Adipose tissue (tissue), 3 donors: ENCODE data around the gene ADAMTSL2. TPM values are rescaled to one million over a fixed set of nuclear protein-coding genes. Genes with fewer than 3 reads are reported as not detected.

Experiments used
- H3K27ac ChIP-seq: one replicate; pipeline ENCODE4 v1.5.1; 2013; ENCODE audit warnings: low read depth, low read length
- WGBS, 3 donors: extraction: QIAGEN DNeasy Blood & Tissue Kit; methylation state at CpG; one replicate each; pipeline ENCODE4 v1.1.7; 2013; 5-methylcytosine and 5-hydroxymethylcytosine counted together
- polyA plus RNA-seq, 3 donors: library from polyadenylated mRNA; stranded (reverse); fragments of 200-250 nt; gene quantifications; one replicate each; pipeline ENCODE4 v1.2.3, GENCODE V29; 2013
- donor health status: healthy with polysubstance abuse.
- donor health status: Bipolar disorder and iron deficiency.
- donor health status: healthy.

The ADAMTSL2 gene
- polyA plus RNA-seq, 3 donors: 2.0 to 2.7 (median 2.2) TPM

DNA sequence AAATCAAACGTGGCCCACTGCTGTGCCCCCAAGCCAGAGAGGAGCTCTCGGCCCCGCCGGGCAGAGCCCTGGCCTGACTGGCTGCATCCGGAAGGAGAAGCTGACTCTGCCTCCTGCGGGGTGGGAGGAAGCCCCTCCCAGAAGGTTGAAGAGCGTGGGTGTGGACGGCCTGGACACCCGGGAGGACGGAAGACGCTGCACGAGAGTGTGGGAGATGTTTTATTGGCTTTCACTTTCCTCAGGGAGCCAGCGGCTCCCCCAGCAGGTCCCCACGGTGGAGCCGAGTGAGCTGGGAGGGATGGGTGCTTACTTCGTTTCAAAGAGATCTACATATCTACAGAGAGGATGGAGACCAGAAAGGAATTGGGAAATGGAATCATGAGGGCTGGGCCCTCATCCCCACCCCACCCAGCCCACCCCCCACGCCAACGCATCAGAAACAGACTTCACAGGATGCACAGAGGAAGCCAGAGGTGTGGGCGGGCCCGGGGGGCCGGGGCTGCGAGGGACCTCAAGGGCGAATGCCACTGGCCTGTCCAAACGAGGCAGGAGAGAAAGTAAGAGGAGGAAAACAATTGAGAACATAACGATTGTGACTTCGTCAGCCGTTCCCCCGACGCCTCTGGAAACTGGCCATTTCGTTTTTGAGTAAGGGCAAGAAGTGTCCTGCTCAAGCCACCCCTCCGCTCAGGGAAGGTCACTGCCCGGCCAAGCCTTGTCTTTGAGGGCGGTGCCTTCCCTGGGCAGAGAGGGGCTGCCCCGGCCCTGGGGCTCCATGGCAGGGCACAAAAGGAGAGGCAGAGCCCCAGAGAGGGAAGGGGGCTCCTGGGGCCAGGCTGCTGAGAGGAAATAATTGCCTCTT is 42.6 kb downstream of the ADAMTSL2 start:
- WGBS, 3 donors: 26 to 41% (median 26%) methylated on average over 34 of the region's 34 CpGs
- H3K27ac ChIP-seq: no peak overlapping the region

DNA sequence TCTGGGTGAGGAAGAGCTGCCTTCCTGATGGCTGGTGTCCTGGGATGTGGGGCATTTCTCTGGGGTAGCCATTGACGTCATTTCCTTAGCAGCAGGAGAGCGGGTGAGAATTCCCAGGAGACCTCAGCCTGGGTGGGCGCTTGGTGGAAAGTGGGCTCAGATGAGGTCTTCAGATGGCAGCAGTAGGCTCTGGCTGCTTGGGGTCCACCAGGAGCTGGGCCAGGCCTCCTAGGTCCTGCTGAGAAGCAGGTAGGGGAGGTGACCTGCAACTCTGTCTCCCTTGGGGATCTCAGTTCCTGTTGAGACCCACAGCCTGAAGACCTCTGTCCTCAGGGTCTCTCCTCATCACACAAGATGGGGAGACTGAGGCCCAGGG is 43.2 kb downstream of the ADAMTSL2 start:
- H3K27ac ChIP-seq: no peak overlapping the region
- 67 to 91% (median 75%) methylated on average over 3 of the region's 3 CpGs for WGBS, 3 donors

DNA sequence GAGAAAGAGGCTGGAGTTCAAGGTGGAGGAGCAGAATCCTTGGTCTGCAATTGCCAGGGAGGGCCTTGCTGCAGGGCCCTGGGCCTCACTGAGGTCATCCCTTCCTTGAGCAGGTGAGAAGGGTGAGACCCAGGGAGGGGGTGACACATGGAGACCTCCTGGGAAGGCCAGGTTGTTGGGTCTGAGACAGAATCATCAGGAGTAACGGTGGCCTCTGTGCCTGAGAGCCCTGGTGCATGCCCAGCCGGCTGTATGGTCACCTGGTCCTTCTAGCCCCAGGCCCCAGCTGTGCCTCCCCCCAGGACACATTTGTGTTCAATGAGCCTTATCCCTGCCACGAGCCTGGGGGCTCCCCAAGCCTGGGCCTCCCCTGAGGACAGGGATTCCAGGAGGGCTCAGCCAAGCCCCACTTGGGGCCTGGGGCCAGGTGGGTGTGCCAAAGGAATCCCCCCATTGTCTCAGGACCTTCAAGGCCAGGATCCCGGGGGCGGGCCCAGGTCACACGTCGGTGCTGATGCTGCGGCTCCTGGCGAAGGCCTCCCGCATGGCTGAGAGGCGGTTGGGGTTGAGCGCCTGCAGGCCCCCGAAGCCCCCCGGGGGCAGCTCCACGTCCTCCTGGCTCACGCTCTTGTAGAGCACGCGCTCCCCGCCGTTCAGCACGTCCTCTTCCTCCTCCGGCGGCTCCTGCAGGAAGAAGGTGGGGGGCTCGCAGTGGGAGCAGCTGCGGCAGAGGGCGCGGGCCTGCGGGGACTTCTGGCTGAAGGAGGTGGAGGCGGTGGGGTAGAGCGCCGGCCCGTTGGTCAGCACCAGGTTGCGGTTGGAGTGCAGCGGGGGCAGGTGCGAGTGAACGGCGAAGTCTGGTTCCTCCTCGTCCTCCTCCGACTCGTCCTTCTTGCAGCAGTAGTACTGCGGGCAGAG is 44.3 kb downstream of the ADAMTSL2 start:
- H3K27ac ChIP-seq: no peak overlapping the region
- 36 to 52% (median 42%) methylated on average over 34 to 41 of the region's 41 CpGs for WGBS, 3 donors

DNA sequence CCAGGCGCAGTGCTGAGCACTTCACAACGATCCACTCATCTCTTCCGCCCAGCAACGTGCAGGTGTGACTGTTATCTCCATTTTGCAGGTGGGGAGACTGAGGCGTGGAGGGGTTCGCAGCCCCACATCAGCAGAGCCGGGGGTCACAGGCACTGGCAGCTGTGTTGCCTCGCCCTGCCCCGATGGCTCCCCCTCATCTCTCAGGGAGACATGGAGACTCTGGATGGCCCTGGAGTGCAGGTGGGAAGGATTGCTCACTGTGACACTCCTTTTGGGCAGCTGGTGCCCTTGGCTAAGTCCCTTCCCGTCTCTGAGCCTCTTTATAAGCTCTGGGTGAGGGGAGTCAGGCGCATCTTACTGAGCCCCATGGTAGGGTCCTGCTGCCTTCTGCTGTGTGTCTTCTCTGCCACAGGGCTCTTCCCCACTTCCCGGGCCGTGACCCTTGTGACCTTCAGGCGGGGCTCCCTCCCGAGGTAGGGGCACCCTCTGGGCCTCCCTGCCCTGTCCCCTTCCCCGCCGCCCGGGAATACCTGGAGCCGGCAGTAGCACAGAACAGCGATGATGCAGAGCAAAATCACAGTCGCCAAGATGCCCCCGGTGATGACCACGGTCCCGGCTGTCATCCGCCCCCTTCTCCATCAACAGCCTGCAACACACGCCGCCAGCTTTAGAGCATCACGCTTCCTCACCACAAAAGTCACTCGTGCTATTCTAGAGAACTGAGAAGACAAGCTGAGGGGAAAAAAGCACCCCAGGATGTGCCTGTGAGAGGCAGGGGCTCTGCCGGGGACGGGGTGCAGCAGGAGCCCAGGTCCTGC is 45.3 kb downstream of the ADAMTSL2 start:
- WGBS, 3 donors: 73 to 82% (median 74%) methylated on average over 31 of the region's 31 CpGs

DNA sequence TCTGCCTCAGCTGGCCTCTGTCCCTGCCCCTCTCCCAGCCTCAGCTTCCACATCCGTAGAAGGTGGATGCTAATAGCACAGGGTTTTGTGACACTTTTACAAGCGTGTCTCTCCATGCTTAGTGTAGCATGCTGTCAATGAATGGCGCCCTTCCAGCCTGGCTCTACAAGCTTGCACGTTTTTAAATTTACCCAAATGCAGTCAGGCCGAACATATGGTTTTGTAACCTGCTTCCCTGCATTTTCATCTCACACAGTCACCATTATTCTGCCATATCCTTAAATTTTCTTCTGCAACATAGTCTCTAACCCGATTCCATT is 45.9 kb downstream of the ADAMTSL2 start:
- 63 to 79% (median 77%) methylated on average over 6 of the region's 6 CpGs for WGBS, 3 donors
- no peak overlapping the region for H3K27ac ChIP-seq

More for the DNA sequence above, 45.3 kb downstream of the ADAMTSL2 start:
- H3K27ac ChIP-seq: no peak overlapping the region

DNA sequence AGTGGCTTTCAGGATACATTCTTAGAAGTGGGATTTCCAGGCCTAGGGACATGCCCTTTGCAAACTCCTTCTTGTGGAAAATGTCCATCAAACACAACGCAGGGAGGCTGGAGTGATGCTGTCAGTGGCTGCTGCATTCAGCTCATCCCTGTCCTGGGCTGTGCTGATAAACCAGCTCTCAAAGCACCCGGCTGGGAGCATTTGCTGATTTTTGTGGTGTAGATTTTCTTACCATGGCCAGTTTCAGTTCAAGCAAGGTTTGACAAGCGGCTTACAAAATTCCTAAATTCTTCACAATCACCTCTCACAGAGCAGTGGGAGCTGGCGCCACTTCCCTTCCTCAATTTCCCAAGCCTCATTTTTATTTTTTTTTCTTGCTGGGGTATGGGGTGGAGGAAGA is 46.5 kb downstream of the ADAMTSL2 start:
- whole genome bisulfite sequencing, 3 donors: 72 to 84% (median 78%) methylated on average over 4 of the region's 4 CpGs

DNA sequence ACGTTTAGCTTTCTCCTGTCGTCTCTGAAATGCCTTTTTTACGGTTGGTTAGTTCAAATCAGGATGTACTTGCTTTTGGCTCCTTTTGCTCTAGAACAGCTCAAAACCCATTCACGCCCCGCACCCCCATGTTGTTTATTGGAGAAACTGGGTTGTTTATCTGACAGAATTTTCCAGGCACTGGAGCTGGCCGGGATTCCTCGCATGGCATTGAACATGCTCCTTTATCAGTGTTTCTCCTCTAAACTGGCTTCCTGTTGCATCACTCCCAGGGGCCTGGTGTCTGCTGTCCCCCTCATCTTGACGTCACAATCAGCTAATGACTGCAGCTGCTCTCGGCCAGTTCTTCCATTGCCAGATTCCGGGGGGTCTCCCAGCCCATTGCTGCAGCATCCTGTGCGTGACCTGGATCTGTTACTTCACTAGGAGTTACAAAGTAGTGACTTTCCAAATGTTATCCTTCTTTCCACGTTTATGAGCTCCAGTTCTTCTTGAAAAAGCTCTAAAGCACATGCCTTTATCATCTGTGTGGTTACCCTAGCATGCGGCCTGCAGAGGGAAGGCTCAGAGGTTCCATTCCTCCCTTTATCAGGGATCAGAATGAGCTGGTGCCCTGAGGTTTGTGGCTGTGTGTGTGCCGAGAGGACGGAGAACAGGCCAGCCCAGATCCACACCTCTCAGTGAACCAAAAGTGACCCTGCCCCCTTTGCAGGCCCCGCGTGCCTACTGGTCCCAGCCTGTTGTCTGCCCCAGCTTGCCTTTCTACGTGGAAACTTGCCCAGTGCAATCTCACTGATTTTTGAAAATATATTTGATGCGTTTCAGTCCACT is 47.2 kb downstream of the ADAMTSL2 start:
- 73 to 79% (median 78%) methylated on average over 19 of the region's 19 CpGs for WGBS, 3 donors
- H3K27ac ChIP-seq: no peak overlapping the region

More for the DNA sequence above, 46.5 kb downstream of the ADAMTSL2 start:
- H3K27ac ChIP-seq: no peak overlapping the region

DNA sequence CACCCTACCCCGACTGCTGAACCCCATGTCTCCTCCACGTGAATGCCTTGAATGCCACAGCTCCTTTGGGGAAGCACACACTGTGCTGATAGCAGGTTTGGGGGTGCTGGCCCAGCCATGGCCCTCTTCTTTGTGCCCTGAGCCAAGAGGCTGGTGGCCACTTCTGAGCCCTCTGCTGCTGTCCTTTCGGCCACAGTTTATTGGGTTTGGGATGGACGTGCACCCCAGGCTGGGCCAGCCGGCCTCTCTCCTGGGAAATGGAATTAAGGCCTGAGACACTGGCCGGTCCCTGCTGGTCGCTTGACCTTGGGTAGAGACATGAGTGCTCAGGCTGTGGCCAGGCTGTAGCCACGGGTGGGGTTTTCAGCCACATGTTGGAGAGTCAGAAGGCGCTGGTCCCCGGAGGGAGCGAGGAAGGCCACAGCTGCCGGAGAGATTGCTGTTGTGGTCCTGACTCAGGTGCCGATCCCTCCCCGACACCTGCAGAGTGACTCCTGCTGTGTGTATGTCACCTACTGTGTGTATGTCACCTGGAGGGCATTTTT is 48.1 kb downstream of the ADAMTSL2 start:
- H3K27ac ChIP-seq: no peak overlapping the region
- WGBS, 3 donors: 82 to 95% (median 89%) methylated on average over 14 of the region's 14 CpGs

DNA sequence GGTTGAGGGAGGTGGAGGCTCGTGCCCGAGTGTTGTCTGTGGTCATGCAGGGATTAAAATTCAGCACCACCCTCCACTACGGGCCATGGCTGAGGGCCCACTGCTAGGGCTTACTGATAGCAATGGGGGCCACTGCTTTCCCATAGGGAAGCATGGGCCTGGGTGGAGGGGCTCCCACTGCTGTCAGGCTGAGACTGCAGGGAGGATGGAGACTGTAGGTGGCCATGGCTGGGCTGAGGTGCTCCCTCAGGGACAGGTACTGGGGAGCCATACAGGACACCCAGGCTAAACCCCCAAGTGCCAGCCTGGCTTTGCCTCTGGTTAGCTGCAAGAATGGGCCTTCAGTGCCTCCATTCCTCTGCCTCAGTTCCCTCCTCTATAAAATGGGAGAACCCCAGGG is 48.6 kb downstream of the ADAMTSL2 start:
- no peak overlapping the region for H3K27ac ChIP-seq
- WGBS, 3 donors: 88 to 91% (median 91%) methylated on average over 3 of the region's 3 CpGs

DNA sequence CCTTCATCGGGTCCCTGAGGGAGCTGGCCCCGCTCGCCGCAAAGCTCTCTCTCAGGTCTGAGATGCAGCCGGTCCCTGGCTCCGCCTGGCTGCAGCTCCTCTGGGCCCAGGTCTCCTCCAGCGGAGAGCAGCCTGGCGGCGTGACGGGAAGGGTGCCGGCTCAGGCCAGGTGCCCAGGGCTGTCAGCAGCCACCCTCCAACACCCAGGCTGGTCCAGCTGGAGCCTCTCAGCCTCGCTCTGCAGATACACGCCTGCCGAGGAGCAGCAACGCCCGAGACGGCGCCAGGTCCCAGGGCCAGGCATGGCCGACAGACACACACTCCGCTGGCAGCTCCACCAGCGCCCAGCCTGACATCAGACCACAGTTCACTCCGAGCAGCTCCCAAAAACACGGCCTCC is 49.1 kb downstream of the ADAMTSL2 start:
- no peak overlapping the region for H3K27ac ChIP-seq
- WGBS, 3 donors: 75 to 92% (median 92%) methylated on average over 23 of the region's 23 CpGs

DNA sequence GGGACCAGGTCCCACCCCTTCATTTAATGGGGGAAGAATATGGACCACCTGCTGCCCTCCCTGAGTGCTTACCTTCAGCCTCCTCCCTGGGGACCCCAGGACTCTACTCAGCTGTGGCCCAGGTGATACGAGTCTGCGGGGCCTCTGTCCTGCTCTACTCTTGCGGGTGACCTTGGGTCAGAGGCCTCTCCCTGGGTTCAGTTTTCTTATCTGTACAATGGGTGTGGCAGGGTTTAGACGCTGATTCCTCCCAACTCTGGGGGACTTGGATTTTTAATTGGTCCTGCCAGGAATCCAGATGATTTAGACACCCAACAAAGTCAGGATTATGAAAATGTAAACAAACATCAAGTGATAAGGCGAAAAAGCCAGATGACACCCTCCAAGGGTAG is 49.7 kb downstream of the ADAMTSL2 start:
- WGBS, 3 donors: 39 to 70% (median 65%) methylated on average over 5 of the region's 5 CpGs
- no peak overlapping the region for H3K27ac ChIP-seq

DNA sequence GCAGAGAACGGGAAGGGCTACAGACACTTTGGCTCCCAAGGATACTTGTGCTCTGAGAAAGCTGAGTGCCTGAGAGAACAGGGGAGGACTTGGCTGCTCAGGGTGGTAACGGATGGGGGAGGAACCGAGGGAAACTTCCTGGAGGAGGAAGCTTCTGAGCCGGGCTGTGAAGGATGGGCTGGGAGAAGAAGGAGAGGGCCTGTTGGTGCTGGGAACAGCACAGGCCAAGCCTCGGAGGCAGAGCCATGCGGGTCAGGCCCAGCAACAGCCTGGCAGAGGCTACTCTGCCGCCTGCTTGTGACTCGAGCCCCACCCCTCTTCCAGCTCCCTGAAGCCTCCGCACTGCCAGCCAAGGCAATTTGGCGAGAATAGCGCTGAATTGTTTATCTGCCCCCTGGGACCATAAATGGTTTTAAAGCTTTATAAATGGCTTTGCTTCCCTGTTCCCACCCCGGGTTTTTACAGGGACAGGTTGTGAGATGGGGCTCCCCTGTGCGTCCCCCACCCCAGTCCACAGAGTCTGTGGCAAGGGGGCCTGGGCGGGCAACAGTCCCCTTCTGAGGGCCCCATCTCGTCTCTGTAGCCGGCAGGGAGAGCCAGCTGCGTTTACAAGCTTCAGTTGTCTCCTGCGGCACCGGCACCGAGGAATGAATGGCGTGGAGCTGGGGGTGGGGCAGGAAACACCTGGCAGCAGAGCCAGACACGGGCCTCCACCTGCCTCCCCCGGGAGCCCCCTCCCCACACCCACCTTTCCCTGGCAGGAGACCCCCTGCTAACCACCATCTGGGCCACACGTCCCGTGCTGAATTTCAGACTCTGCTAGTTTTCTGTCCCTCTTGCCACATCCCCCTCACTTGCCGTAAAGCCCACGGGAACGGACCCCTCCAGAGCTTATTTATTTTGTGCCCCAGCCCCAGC is 50.3 kb downstream of the ADAMTSL2 start:
- WGBS, 3 donors: 6 to 11% (median 6%) methylated on average over 28 of the region's 28 CpGs
- no peak overlapping the region for H3K27ac ChIP-seq

DNA sequence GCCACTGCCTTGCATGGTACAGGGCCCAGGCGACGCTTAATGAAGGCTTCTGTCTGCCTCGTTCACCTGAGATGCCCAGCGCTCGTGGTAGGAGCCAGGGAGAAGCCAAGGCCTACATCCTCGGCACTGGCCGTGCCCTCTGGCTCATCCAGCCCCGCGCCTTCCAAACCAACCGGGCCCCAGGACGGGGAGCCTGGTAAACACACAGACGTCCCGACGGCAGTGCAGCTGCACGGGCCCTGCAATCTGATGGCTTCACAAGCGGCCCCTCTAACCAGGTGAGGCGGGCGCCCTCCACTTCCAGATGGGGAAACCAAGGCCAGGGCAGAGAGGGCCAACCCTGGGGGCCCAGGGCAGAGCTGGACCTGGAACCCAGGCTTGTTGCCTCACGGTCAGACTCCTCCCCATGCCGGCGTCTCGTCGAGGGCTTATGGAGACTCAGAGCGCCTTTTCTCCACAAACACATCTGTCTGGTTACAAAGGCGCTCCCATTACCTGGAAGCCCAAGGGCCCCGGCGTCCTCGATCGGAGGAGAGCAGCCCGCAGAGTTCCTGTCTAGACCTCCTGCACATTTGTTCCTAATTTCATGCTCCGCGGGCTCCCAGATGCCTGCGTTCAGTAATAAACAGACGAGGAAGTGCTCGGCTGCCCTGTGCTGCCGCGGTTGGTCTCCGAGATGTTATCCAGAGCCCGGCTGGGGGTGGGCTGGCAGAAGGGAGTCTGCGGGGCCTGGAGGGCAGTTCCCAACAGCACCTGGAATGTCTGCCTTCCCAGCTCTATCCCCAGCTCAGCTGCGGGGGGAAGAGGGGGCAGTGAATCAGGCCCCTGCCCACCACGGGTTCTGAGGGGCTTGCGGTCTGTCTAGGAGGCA is 51.2 kb downstream of the ADAMTSL2 start:
- H3K27ac ChIP-seq: no peak overlapping the region
- WGBS, 3 donors: 20 to 24% (median 23%) methylated on average over 43 of the region's 43 CpGs

DNA sequence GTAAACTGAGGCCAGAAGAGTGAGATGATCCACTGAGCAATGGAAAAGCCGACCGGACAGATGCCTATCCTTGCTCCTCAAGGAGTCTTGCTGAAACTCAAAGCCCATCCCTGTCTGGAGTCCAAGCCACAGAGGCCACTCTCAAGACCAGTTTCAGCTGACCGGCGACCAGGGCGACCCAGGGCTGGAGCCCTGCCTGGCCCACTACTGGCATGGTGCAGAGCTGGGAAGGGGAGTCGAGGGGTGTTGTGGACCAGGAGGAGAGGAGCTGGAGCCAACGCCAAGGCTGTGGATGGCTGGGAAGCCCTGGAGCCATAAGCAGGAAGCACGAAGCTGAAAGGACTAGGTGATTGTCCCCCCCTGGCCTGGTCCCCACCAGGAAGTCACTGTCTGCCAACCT is 52.5 kb downstream of the ADAMTSL2 start:
- 77 to 84% (median 82%) methylated on average over 8 of the region's 8 CpGs for WGBS, 3 donors
- H3K27ac ChIP-seq: no peak overlapping the region

DNA sequence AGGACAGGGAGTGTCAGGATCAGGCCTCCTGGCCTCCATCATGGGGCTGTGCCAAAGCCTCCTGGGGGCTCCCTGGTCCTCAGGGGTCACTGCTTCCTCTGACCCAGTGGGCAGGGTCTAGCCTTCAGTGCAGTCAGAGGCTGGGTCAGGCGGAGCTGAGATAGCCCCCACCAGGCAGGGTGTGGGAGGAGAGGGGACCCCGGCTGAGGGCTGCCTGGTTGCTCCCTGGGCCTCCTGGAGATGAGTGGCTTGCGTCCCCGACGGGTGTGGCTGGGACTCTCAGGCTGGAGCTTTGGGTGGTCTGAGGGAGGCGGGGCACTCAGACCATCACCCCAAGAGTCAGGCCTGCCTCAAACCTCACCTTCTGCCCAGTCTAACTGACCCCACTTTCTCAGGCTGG is 53.0 kb downstream of the ADAMTSL2 start:
- no peak overlapping the region for H3K27ac ChIP-seq
- 82 to 88% (median 82%) methylated on average over 6 of the region's 6 CpGs for WGBS, 3 donors
